ENCODE data around the gene MARCHF3.

DNA sequence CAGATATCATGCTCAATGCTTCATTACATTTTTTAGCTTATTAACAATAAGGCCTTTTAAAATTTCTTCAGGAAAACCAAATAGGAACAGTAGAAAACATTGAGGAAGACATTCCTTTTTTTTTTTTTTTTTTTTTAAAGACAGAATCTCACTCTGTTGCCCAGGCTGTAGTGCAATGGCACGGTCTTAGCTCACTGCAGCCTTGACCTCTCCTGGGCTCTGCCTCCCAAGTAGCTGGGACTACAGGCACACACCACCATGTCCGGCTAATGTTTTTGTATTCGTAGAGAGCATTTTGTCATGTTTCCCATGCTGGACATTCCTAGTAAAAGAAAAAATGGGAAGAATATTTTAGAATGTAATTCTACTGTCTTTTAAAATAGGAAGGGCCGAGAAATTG, 193.1 kb downstream of the MARCHF3 start:
- TF ChIP-seq, protein P1, sequence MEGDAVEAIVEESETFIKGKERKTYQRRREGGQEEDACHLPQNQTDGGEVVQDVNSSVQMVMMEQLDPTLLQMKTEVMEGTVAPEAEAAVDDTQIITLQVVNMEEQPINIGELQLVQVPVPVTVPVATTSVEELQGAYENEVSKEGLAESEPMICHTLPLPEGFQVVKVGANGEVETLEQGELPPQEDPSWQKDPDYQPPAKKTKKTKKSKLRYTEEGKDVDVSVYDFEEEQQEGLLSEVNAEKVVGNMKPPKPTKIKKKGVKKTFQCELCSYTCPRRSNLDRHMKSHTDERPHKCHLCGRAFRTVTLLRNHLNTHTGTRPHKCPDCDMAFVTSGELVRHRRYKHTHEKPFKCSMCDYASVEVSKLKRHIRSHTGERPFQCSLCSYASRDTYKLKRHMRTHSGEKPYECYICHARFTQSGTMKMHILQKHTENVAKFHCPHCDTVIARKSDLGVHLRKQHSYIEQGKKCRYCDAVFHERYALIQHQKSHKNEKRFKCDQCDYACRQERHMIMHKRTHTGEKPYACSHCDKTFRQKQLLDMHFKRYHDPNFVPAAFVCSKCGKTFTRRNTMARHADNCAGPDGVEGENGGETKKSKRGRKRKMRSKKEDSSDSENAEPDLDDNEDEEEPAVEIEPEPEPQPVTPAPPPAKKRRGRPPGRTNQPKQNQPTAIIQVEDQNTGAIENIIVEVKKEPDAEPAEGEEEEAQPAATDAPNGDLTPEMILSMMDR (IDR thresholded peaks at IDR 0.05): no peak
- TF ChIP-seq POLR2A (IDR thresholded peaks at IDR 0.05): no peak
